HL-60/S4 treated with retinoic acid at 250 ng/mL for 4 days and 3 days (cell line): ENCODE measurements around the gene AKR1B15.
"Not testable (repeated sequence)": the region's sequence is repeated elsewhere in the genome, so short reads cannot be mapped to it uniquely, and the experiment has no call there.

Experiments
- in situ Hi-C: fragments of 300-500 bp; cut with MboI; formaldehyde crosslinking; loops from 2 replicates; pipeline ENCODE4 v1.7.0; 2022; ENCODE audit warnings: low sequenced_read_pairs

Gene AKR1B15

DNA sequence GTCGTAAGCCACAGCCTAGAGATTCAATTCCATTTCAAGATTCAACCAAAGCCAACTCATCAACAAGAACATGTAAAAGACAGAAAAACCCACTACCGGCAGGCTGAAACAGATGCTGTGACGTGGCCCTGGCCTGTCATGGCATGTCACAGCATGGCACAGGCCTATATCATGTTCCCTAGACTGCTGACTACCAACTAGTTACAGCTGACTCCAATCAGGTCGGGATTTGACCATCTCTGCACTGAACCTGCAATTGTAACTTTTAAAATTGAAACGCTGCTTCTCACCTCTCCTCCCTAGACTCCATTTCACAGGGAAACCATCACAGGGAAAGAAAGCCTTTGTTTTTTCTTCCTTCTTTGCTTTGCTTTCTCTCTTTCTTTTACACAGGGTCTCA is 12.7 kb downstream of the AKR1B15 start:
- in situ Hi-C loops: not testable (repeated sequence)

- in situ Hi-C loops: no loop called here
These were observed 13.2 kb downstream of the AKR1B15 start for GRCh38 chr7:134562136-134562535.

GRCh38 chr7:134563398-134563749 is 14.5 kb downstream of the AKR1B15 start:
- in situ Hi-C loops: not testable (repeated sequence)

- in situ Hi-C loops: no loop called here
These were observed 16.8 kb downstream of the AKR1B15 start for GRCh38 chr7:134565643-134566136.

DNA sequence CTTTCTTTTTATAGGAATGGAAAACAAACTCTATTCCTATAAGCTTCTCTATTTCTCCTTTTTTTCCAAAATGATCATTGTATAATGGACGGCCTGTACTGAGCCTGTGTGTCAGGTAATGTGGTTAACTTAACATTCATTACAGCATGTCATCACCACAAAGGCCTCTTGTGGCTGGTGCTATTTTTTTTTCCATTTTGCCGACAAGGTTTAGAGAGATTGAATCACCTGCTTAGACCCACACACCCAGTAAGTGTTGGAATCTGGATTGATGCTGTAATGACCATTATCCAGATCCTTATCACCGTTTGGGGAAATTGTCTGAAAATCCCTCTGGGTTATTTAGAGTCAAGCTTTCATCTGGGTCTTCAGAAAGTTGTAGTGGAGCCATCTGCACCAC is 18.5 kb downstream of the AKR1B15 start:
- in situ Hi-C loops: no loop called here

DNA sequence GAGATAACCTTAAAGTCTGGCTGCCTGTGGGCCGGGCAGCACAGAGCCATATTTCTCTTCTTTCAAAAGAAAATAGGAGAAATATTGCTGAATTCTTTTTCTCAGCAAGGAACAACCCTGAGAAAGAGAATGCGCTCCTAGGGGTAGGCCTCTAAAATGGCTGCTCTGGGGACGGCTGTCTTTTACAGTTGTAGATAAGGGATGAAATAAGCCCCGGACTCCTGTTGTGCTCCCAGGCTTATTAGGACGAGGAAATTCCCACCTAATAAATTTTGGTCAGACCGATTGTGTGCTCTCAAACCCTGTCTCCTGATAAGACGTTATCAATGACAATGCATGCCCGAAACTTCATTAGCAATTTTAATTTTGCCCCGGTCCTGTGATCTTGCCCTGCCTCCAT is 21.1 kb downstream of the AKR1B15 start:
- in situ Hi-C loops: not testable (repeated sequence)

- in situ Hi-C loops: no loop called here
These were observed 22.2 kb downstream of the AKR1B15 start for GRCh38 chr7:134571101-134571500.

DNA sequence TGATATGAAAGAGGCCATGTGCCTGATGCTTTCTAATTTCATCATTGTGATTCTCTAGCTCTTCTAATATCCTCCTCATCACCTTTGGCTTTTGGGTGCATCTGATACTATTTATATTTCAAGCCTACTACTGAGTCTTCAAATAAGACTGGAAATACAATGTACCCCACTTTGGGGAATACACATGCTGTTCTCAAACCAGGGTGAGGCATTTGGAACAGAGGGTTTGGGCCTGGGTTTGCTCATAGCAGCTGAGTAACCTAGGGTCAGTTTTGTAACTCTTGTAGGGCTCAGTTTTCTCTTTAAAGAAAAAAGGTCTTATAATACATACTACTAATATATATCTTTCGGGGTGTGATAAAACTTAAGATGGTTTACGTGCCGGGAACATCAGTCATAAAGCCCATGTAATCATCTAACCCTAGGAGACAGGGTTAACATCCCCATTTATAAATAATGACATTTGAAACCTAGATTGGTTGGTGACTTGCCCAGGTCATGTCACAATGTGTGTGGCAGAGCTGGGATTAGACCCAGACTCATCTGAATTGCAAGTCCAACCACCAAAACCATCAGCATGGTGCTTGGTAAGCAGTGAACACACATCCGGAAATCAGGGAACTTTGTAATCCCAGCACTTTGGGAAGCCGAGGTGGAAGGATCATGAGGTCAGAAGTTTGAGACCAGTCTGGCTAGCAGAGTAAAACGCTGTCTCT is 23.0 kb downstream of the AKR1B15 start:
- in situ Hi-C loops: no loop called here

DNA sequence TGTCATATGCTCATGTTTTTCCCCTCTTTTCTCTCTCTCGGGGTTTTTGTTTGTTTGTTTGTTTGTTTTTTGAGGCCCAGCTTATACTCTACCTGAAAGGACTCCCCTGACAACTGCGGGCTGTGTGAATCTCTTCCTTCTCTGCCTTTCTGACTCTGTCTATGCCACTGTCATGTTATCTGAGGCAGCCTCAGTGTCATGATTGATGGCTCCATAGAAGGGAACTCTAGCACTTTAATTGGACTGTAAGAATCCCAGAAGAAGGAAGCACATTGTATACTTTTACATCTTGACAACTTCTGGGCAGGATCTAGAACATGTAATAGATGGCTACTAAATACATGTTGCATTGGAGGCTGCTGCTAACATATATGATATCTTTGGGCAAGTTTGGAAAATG is 25.4 kb downstream of the AKR1B15 start:
- in situ Hi-C loops: no loop called here

- in situ Hi-C loops: no loop called here
These were observed 35.4 kb downstream of the AKR1B15 start for GRCh38 chr7:134584290-134584689.

DNA sequence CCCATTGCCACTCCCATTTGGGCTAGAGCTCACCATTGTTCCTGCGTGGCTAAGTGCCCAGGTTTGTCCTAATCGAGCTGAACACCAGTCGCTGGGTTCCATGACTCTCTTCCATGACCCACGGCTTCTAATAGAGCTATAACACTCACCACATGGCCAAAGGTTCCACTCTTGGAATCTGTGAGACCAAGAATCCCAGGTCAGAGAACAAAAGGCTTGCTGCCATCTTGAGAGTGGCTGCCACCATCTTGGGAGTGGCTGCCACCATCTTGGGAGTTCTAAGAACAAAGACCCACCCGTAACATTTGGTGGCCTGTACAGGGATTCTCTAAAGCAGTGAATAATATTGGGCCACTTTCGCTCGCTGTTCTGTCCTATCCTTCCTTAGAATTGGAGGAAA is 37.0 kb downstream of the AKR1B15 start:
- in situ Hi-C loops: no loop called here

DNA sequence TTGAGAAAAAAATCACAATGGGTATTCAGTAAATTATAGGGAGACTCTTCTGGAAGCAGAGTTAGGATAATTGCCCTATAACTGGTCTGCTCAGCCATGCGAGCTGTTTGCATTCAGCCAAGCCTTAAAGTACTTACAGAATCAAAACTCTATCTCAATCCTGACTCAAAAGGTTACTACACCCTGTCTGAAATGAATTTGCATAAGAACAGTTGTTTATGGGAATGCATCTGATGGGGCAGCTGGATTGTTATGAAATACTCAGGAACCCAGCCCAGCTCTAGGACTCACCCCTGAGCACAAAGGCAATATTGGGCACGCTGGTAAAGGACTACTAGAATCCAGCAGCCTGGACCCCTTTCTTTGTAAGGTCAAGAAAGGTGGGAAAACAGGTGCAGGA is 38.8 kb downstream of the AKR1B15 start:
- in situ Hi-C loops: no loop called here

GRCh38 chr7:134589491-134589941 is 40.6 kb downstream of the AKR1B15 start:
- in situ Hi-C loops: no loop called here

DNA sequence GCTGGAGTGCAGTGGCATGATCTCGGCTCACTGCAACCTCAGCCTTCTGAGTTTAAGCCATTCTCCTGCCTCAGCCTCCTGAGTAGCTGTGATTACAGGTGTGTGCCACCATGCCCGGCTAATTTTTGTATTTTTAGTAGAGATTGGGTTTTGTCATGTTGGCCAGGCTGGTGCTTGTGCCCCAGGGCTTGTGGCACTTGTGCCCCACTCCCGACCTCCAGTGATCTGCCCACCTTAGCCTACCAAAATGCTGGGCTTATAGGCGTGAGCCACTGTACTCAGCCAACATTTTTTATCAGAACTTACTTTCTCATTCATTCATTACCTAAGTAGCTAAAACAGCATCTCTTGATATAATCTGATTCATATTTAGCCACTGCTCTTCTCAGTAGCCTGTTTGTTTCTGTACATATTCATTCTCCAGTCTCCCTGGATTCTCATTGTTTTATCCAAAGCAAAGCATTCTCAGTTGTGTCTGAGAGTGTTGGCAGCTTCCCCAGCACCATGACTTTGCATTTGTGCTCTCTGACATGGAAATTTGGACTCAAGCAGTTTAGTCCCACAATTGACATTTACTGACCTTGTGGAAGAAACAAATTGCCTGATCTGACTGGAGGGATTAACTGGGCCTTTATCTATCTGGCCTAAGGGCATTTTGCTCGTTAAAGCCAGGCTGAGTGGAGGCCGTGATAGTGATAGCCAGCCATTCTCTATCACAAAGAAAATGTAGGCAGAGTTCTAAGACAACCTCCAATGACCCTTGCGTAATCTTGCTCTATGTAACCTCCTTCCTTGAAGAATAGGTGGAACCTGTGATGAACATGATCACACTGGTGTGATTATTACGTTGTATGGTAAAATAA is 44.9 kb downstream of the AKR1B15 start:
- in situ Hi-C loops: no loop called here

GRCh38 chr7:134594877-134595276 is 46.0 kb downstream of the AKR1B15 start:
- in situ Hi-C loops: no loop called here

GRCh38 chr7:134599371-134599770 is 50.5 kb downstream of the AKR1B15 start:
- in situ Hi-C loops: no loop called here

DNA sequence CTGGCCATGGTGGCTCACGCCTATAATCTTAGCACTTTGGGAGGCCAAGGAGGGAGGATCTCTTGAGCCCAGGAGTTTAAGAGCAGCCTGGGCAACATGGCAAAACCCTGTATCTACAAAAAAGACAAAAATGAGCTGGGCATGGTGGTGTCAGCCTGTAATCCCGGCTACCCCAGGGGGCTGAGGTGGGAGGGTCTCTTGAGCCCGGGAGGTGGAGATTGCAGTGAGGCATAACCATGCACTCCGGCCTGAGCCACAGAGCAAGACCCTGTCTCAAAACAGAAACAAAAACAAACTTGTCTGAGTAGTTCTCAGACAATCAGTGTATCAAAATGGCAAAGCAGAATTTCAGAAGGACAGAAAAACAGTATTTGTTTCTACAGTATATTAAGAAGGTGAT is 52.5 kb downstream of the AKR1B15 start:
- in situ Hi-C loops: loop anchor here (25.0 kb wide), 1 partner anchor 164 kb away; no protein-coding TSS in a partner anchor

- in situ Hi-C loops: loop anchor here (25.0 kb wide), 1 partner anchor 166 kb away; no protein-coding TSS in a partner anchor
These were observed 54.1 kb downstream of the AKR1B15 start for GRCh38 chr7:134602881-134603451.

GRCh38 chr7:134605978-134606923 is 57.3 kb downstream of the AKR1B15 start:
- in situ Hi-C loops: loop anchor here (25.0 kb wide), 1 partner anchor 169 kb away; no protein-coding TSS in a partner anchor

DNA sequence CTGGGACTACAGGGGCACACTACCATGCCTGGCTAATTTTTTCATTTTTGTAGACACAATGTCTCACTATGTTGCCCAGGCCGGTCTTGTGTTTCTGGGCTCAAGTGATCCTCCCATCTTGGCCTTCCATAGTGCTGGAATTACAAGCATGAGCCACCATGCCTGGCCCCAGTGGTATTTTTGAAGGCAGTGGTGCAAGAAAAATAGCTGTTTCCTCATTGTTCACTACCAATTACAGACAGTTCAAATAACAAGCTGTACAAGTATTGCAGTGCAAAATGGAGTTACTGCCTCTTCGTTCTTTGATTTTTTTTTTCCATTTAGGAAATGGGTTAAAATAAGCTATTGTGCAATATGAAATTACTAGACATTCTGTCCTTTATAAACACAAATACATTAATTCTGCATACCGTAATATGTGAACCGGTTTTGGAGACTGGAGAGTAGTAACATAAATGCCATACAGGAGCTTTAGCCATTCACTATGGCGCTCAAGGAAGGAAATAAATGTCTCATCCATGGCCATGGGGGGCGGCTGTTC is 62.8 kb downstream of the AKR1B15 start:
- in situ Hi-C loops: loop anchor here (25.0 kb wide), 1 partner anchor 174 kb away; no protein-coding TSS in a partner anchor
